Measurements from ENCODE around the gene AGO3. TPM values are rescaled to one million over a fixed set of nuclear protein-coding genes. Genes with fewer than 3 reads are reported as not detected.

AGO3 gene
- total and polyA plus RNA-seq, 10 of the 15 experiments (the other 5 are each of a cell fraction or from before 2014, with no cell fraction given) = 3.9 to 35.2 (median 12.5) TPM

DNA sequence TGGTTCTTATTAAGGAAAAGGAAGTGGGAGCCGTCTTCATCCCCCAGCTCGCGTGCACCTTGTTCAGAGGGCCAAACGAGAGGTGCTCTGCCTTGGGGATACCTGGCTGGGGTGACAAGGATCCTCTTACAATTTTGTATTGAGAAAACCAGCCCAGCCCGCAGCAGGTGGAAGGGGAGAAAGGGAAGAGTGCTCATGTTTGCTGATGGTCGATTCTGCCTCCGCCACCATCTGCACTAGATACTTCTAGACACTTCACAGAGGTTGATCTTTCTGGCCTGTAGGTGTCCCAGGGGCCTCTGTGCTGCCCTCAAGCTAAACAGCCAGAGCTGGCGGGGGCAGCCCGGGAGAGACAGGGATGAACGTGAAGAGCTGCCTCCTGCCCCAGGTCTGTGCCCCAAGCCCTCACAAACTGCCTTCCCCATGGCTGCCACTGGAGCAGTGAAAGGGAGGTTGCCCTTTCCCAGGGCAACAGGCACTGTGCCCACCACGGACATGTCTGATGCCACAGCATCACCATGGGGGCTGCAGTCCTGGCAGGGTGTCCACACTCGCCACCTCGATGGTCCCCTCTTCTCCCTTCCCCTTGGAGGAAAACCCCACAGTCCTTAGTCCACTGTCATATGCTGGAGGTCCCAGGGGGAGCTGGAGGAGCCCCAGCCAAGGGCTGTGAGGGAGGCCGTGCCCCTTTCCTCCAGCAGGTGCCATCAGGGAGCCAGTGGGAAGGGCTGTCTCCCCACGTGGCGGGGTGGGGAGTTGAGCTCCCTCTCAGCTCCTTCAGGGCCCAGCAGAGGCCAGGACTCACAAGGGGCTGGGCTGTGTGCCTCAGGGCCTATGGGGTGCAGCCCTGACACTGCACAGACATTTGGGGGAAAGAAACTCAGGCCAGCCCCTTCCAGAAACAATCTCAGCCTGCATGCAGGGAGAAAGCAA is 165.9 kb downstream of the AGO3 start (continued):
- TF ChIP-seq, protein P1, sequence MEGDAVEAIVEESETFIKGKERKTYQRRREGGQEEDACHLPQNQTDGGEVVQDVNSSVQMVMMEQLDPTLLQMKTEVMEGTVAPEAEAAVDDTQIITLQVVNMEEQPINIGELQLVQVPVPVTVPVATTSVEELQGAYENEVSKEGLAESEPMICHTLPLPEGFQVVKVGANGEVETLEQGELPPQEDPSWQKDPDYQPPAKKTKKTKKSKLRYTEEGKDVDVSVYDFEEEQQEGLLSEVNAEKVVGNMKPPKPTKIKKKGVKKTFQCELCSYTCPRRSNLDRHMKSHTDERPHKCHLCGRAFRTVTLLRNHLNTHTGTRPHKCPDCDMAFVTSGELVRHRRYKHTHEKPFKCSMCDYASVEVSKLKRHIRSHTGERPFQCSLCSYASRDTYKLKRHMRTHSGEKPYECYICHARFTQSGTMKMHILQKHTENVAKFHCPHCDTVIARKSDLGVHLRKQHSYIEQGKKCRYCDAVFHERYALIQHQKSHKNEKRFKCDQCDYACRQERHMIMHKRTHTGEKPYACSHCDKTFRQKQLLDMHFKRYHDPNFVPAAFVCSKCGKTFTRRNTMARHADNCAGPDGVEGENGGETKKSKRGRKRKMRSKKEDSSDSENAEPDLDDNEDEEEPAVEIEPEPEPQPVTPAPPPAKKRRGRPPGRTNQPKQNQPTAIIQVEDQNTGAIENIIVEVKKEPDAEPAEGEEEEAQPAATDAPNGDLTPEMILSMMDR (IDR thresholded peaks at IDR 0.05 in 2 of 3, conservative IDR thresholded peaks at IDR 0.05 in 1 of 3; ENCODE audit: control insufficient read depth in 2 of 3, extremely low read depth in 1 of 3, insufficient read depth in 1 of 3, low read depth in 3 of 3, low read length in 3 of 3) = peak in 2 of 3 experiments; percentile 21 to 35; a peak in 1 of 6 replicates
- no peak for TF ChIP-seq SPI1 (IDR thresholded peaks at IDR 0.05; ENCODE audit: borderline replicate concordance, insufficient read depth, low read depth, low read length)
- TF ChIP-seq RAD21 (IDR thresholded peaks at IDR 0.05; ENCODE audit: insufficient read depth, low read depth, low read length) = 0 out of 2 replicates have a peak, but pooled peaks have one; percentile 6
- no peak for TF ChIP-seq BACH1 (IDR thresholded peaks at IDR 0.05; ENCODE audit: borderline replicate concordance)
- TF ChIP-seq TBL1XR1 (IDR thresholded peaks at IDR 0.05; ENCODE audit: low read depth, low read length) = no peak
- no peak for TF ChIP-seq CREM (IDR thresholded peaks at IDR 0.05; ENCODE audit: low read depth)
- TF ChIP-seq SUZ12 (IDR thresholded peaks at IDR 0.05; ENCODE audit: unreplicated experiment) = no peak
- TF ChIP-seq ZNF207 (IDR thresholded peaks at IDR 0.05; ENCODE audit: borderline replicate concordance) = no peak
- TF ChIP-seq YBX1 (IDR thresholded peaks at IDR 0.05) = no peak
- no peak for TF ChIP-seq POU2F2 (IDR thresholded peaks at IDR 0.05; ENCODE audit: borderline replicate concordance, low read depth, low read length)
- no peak for TF ChIP-seq BCL11A (IDR thresholded peaks at IDR 0.05; ENCODE audit: low read depth, low read length)
- TF ChIP-seq, protein P2, sequence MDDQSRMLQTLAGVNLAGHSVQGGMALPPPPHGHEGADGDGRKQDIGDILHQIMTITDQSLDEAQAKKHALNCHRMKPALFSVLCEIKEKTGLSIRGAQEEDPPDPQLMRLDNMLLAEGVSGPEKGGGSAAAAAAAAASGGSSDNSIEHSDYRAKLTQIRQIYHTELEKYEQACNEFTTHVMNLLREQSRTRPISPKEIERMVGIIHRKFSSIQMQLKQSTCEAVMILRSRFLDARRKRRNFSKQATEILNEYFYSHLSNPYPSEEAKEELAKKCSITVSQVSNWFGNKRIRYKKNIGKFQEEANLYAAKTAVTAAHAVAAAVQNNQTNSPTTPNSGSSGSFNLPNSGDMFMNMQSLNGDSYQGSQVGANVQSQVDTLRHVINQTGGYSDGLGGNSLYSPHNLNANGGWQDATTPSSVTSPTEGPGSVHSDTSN (IDR thresholded peaks at IDR 0.05; ENCODE audit: insufficient replicate concordance, low read depth, low read length) = no peak
- TF ChIP-seq NRF1 (conservative IDR thresholded peaks at IDR 0.05; ENCODE audit: low read depth, low read length) = no peak
